H1 (cell line): ENCODE results near the gene RXRA. TPM values are rescaled to one million over a fixed set of nuclear protein-coding genes. Genes with fewer than 3 reads are reported as not detected.

ENCODE experiments used
- CTCF ChIA-PET: fragments of 300-600 bp; sonication (Branson Sonifier 250); formaldehyde crosslinking; loops from one replicate; lab custom pipeline; 2021; ENCODE audit not compliant: partially characterized antibody; lab: Charles Lee
- POLR2A ChIA-PET: fragments of 300-600 bp; sonication (Branson Sonifier 250); formaldehyde crosslinking; loops from one replicate; lab custom pipeline; 2021; ENCODE audit warnings: inconsistent platforms; ENCODE audit not compliant: partially characterized antibody; lab: Charles Lee
- DNase-seq, 2 experiments: peaks; one replicate each; pipeline versions ENCODE4 v3.0.0 to v3.0.0-alpha.2; 2010 to 2022; ENCODE audit warnings: low spot score in 2 of 2, low read depth in 1 of 2, mixed read lengths in 1 of 2
- FAIRE-seq: peaks from 2 replicates; lab custom pipeline; 2011; peaks lifted over from hg19 to GRCh38; lab: Jason Lieb, UNC
- H2AFZ ChIP-seq: 2 replicates; pipeline ENCODE4 v1.8.1; 2012; ENCODE audit warnings: low read length, inconsistent platforms
- H2AK5ac ChIP-seq: 2 replicates; pipeline ENCODE4 v1.6.1; 2013; ENCODE audit warnings: low read depth, low read length
- H2BK120ac ChIP-seq: replicated peaks from 2 replicates; pipeline ENCODE3; 2013; ENCODE audit warnings: low read depth, low read length, inconsistent platforms
- H2BK12ac ChIP-seq: 2 replicates; pipeline ENCODE4 v1.6.1; 2013; ENCODE audit warnings: low read depth, low read length
- H2BK15ac ChIP-seq: 2 replicates; pipeline ENCODE4 v1.6.1; 2013; ENCODE audit warnings: low read length
- H2BK20ac ChIP-seq: 2 replicates; pipeline ENCODE4 v1.6.1; 2013; ENCODE audit warnings: low read length
- H2BK5ac ChIP-seq: 2 replicates; pipeline ENCODE4 v1.6.1; 2013; ENCODE audit warnings: low read depth, low read length
- H3K14ac ChIP-seq: 2 replicates; pipeline ENCODE4 v1.6.1; 2013; ENCODE audit warnings: inconsistent platforms; ENCODE audit not compliant: insufficient read length
- H3K18ac ChIP-seq: 2 replicates; pipeline ENCODE4 v1.6.1; 2013; ENCODE audit warnings: low read length; ENCODE audit errors: extremely low read depth
- H3K23ac ChIP-seq: 2 replicates; pipeline ENCODE4 v1.6.1; 2013; ENCODE audit warnings: inconsistent platforms; ENCODE audit not compliant: insufficient read length
- H3K23me2 ChIP-seq: 2 replicates; pipeline ENCODE4 v1.6.1; 2013; ENCODE audit warnings: low read depth, low read length
- H3K27ac ChIP-seq: 2 replicates; pipeline ENCODE4 v1.6.1; 2011; ENCODE audit warnings: low read depth, low read length, inconsistent platforms
- H3K27me3 ChIP-seq, 4 experiments: replicated peaks in 1 of 4; 1 replicate in 1 of 4; 2 replicates in 3 of 4; pipeline versions ENCODE4 v1.6.1 to v1.8.1; 2011 to 2013; ENCODE audit warnings: low read length in 3 of 4, mild to moderate bottlenecking in 3 of 4, inconsistent platforms in 2 of 4, mixed read lengths in 2 of 4, moderate library complexity in 1 of 4; ENCODE audit not compliant: control insufficient read depth in 3 of 4, insufficient read depth in 3 of 4; ENCODE audit errors: extremely low read depth in 1 of 4
- H3K36me3 ChIP-seq, 4 experiments: 2 replicates each; pipeline versions ENCODE4 v1.6.1 to v1.8.1; 2011 to 2013; ENCODE audit warnings: mild to moderate bottlenecking in 4 of 4, low read length in 3 of 4, moderate library complexity in 2 of 4, control low read depth in 1 of 4, inconsistent platforms in 1 of 4; ENCODE audit not compliant: insufficient read depth in 4 of 4, control insufficient read depth in 2 of 4
- H3K4ac ChIP-seq: replicated peaks from 2 replicates; pipeline ENCODE3; 2013; ENCODE audit warnings: low read length, low read depth, mixed read lengths, inconsistent platforms; ENCODE audit not compliant: insufficient read length
- H3K4me1 ChIP-seq, 4 experiments: replicated peaks in 1 of 4; 1 replicate in 1 of 4; 2 replicates in 3 of 4; pipeline versions ENCODE4 v1.6.1 to v1.8.1; 2011 to 2013; ENCODE audit warnings: low read length in 3 of 4, inconsistent platforms in 2 of 4, mixed read lengths in 1 of 4; ENCODE audit not compliant: insufficient read depth in 4 of 4, control insufficient read depth in 3 of 4
- H3K4me2 ChIP-seq, 2 experiments: 2 replicates each; pipeline versions ENCODE4 v1.6.1 to v1.8.1; 2011 to 2013; ENCODE audit warnings: low read depth in 2 of 2, low read length in 2 of 2, control low read depth in 1 of 2, inconsistent platforms in 1 of 2, mild to moderate bottlenecking in 1 of 2; ENCODE audit not compliant: insufficient read depth in 1 of 2
- H3K4me3 ChIP-seq, 4 experiments: fragments of 200-600, 300-600 bp in 1 of 4; sonication (generic), shearing (Covaris generic), sonication (Bioruptor Twin) in 1 of 4; 2 replicates each; pipeline versions ENCODE4 v1.5.1 to v1.8.1; 2011 to 2016; ENCODE audit warnings: low read length in 4 of 4, low read depth in 3 of 4, control low read depth in 2 of 4, inconsistent platforms in 2 of 4, mild to moderate bottlenecking in 2 of 4, mixed read lengths in 1 of 4, moderate library complexity in 1 of 4; ENCODE audit not compliant: insufficient read depth in 2 of 4; ENCODE audit errors: extremely low read depth in 1 of 4
- H3K56ac ChIP-seq: replicated peaks from 2 replicates; pipeline ENCODE3; 2013; ENCODE audit warnings: low read depth, mild to moderate bottlenecking, mixed read lengths, low read length, inconsistent platforms; ENCODE audit not compliant: insufficient read length
- H3K79me1 ChIP-seq: 2 replicates; pipeline ENCODE4 v1.6.1; 2013; ENCODE audit warnings: low read depth, low read length, control low read depth
- H3K79me2 ChIP-seq, 2 experiments: 2 replicates each; pipeline versions ENCODE4 v1.6.1 to v1.8.1; 2012 to 2013; ENCODE audit warnings: low read length in 2 of 2, mild to moderate bottlenecking in 2 of 2, inconsistent platforms in 1 of 2; ENCODE audit not compliant: insufficient read depth in 2 of 2, control insufficient read depth in 1 of 2
- H3K9ac ChIP-seq, 4 experiments: replicated peaks in 1 of 4; 1 replicate in 1 of 4; 2 replicates in 3 of 4; pipeline versions ENCODE4 v1.6.1 to v1.8.1; 2011 to 2013; ENCODE audit warnings: low read depth in 3 of 4, low read length in 3 of 4, control low read depth in 2 of 4, mild to moderate bottlenecking in 2 of 4, moderate library complexity in 2 of 4, inconsistent platforms in 1 of 4; ENCODE audit errors: extremely low read depth in 1 of 4
- H3K9me3 ChIP-seq, 2 experiments: 2 replicates each; pipeline versions ENCODE4 v1.6.1 to v1.8.1; 2012 to 2013; ENCODE audit warnings: mild to moderate bottlenecking in 2 of 2, moderate library complexity in 2 of 2, control low read depth in 1 of 2, inconsistent platforms in 1 of 2, low read depth in 1 of 2, low read length in 1 of 2, mixed read lengths in 1 of 2; ENCODE audit not compliant: insufficient read depth in 2 of 2
- H4K20me1 ChIP-seq, 2 experiments: replicated peaks in 1 of 2; 2 replicates each; pipeline versions ENCODE3 to v1.8.1; 2011 to 2013; ENCODE audit warnings: inconsistent platforms in 2 of 2, low read length in 2 of 2, mild to moderate bottlenecking in 1 of 2; ENCODE audit not compliant: insufficient read depth in 2 of 2, control insufficient read depth in 1 of 2
- H4K5ac ChIP-seq: 2 replicates; pipeline ENCODE4 v1.6.1; 2013; ENCODE audit warnings: low read length, low read depth, mixed read lengths, inconsistent platforms; ENCODE audit not compliant: insufficient read length
- H4K8ac ChIP-seq: 2 replicates; pipeline ENCODE4 v1.8.0; 2013; ENCODE audit warnings: mild to moderate bottlenecking, moderate library complexity, low read length, inconsistent platforms; ENCODE audit not compliant: insufficient read depth; ENCODE audit errors: extremely low read depth
- H4K91ac ChIP-seq: replicated peaks from 2 replicates; pipeline ENCODE3; 2013; ENCODE audit warnings: low read length, mixed read lengths, inconsistent platforms; ENCODE audit not compliant: insufficient read length
- BACH1 ChIP-seq: IDR thresholded peaks from 2 replicates; pipeline ENCODE4 v1.6.1; 2012; ENCODE audit warnings: low read length, improper control_type of control experiment
- BCL11A ChIP-seq, 2 experiments: IDR thresholded peaks; one replicate each; pipeline ENCODE4 v1.6.1; 2011; ENCODE audit warnings: low read depth in 2 of 2, low read length in 2 of 2, mild to moderate bottlenecking in 2 of 2
- BRCA1 ChIP-seq: IDR thresholded peaks from 2 replicates; pipeline ENCODE4 v1.6.1; 2012; ENCODE audit warnings: low read depth, low read length, improper control_type of control experiment
- GABPA ChIP-seq: IDR thresholded peaks from 2 replicates; pipeline ENCODE4 v1.6.1; 2011; ENCODE audit warnings: mild to moderate bottlenecking, low read length, moderate library complexity, borderline replicate concordance; ENCODE audit not compliant: insufficient read depth
- HDAC6 ChIP-seq: IDR thresholded peaks from one replicate; pipeline ENCODE4 v1.7.1; 2012; ENCODE audit warnings: low read depth, mild to moderate bottlenecking, inconsistent platforms, low read length, moderate library complexity
- KDM5A ChIP-seq: fragments of 200-600 bp; IDR thresholded peaks from 2 replicates; pipeline ENCODE4 v1.7.1; 2012; ENCODE audit warnings: mild to moderate bottlenecking, low read length, inconsistent platforms, mixed read lengths
- RAD21 ChIP-seq, 2 experiments: IDR thresholded peaks in 1 of 2; conservative IDR thresholded peaks in 1 of 2; 2 replicates each; pipeline ENCODE4 v1.6.1; 2011; ENCODE audit warnings: low read depth in 2 of 2, low read length in 2 of 2, improper control_type of control experiment in 1 of 2, inconsistent platforms in 1 of 2, mild to moderate bottlenecking in 1 of 2, moderate library complexity in 1 of 2
- TCF12 ChIP-seq: IDR thresholded peaks from 2 replicates; pipeline ENCODE4 v1.6.1; 2011; ENCODE audit warnings: low read depth, mild to moderate bottlenecking, low read length
- WGBS, 2 experiments: shearing (Covaris generic) in 1 of 2; methylation state at CpG; one replicate each; pipeline versions ENCODE4 v1.1.6 to v1.1.7; 2013 to 2015; ENCODE audit warnings: low lambda C conversion rate in 2 of 2, mixed read lengths in 2 of 2, inconsistent platforms in 1 of 2, low coverage in 1 of 2, missing lambda C conversion rate in 1 of 2; ENCODE audit not compliant: insufficient replicate concordance in 2 of 2, insufficient coverage in 1 of 2, insufficient read length in 1 of 2; ENCODE audit errors: extremely low coverage in 1 of 2, missing lambda C conversion rate in 1 of 2; 5-methylcytosine and 5-hydroxymethylcytosine counted together
- polyA plus RNA-seq, 7 experiments: library from polyadenylated mRNA; depleted of rRNA in 3 of 7; stranded (reverse) in 5 of 7; unstranded in 2 of 7; fragments of >200 nt in 5 of 7; fragments of 200-250 nt in 2 of 7; gene quantifications; 1 replicate in 5 of 7; 2 replicates in 1 of 7; 4 replicates in 1 of 7; pipeline versions ENCODE4 v1.2.1 to v1.2.3, GENCODE V29; 2011 to 2013; ENCODE audit warnings: missing spikeins in 2 of 7, mixed read lengths in 2 of 7
- total RNA-seq: library from RNA; stranded (reverse); fragmentation: NEBNext Ultra II Directional; extraction: Animal tissue kit (Norgen Biotek cat#: 25700); gene quantifications from 2 replicates; pipeline ENCODE4 v1.2.1, GENCODE V29; 2021
- TF ChIP-seq, protein P1 (sequence below): IDR thresholded peaks from 2 replicates; pipeline ENCODE4 v1.6.1; 2012; ENCODE audit warnings: inconsistent platforms
- TF ChIP-seq, protein P2 (sequence below): IDR thresholded peaks from 2 replicates; pipeline ENCODE4 v1.6.1; 2012; ENCODE audit warnings: inconsistent platforms

The RXRA gene
- total and polyA plus RNA-seq, 2 of the 8 experiments (the other 6 are each of a cell fraction or from before 2014, with no cell fraction given) = 9.8 to 29.4 TPM

DNA sequence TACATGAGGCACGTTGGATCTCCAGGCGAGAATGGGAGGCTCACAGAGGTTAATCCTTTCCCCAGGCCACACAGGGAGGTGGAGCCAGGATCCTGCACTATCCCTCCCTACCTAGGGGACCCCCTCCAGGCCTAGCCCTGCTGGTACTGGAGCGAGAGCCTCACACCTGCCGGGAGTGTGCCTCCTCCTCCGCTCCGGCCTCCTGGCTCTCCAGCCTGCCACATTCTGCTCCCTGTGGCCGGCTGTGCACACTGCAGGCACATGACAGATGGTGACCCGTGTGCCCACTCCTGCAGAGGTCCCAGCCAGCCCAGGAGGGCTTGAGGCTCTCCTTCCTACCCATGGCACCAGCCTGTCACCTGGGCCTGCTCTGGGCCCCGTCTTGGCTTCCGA, 93.4 kb downstream of the RXRA start:
- Histone ChIP-seq H2AFZ (no peak overlapping the region), H2BK12ac (no peak overlapping the region), H3K4ac (no peak overlapping the region), H3K79me2 (no peaks in the 10 kb centered on the region), H3K56ac (no peak overlapping the region), H4K20me1 (peaks cover 4 to 6% of the 10 kb centered on the region in 2 experiments), H3K79me1 (no peaks in the 10 kb centered on the region), H3K14ac (no peak overlapping the region), H2AK5ac (no peak overlapping the region), H4K91ac (no peak overlapping the region), H3K18ac (no peak overlapping the region), H2BK20ac (no peak overlapping the region), H3K4me2 (no peak overlapping the region), H3K4me1 (peaks cover 0 to 3% (median 0%) of the 10 kb centered on the region in 4 experiments; a peak in 1 of 7 replicates), H2BK120ac (no peak overlapping the region), H3K4me3 (no peak overlapping the region), H4K5ac (no peak overlapping the region), H2BK15ac (no peak overlapping the region), H3K36me3 (peaks cover 0 to 6% (median 0%) of the 10 kb centered on the region in 4 experiments; a peak in 2 of 8 replicates), H3K27me3 (no peaks in the 10 kb centered on the region), H4K8ac (no peak overlapping the region), H3K9me3 (no peaks in the 10 kb centered on the region), H3K23ac (no peak overlapping the region), H2BK5ac (no peak overlapping the region), H3K23me2 (no peaks in the 10 kb centered on the region), H3K9ac (no peak overlapping the region), H3K27ac (no peak overlapping the region)
- DNase-seq (peak in 1 of 2 experiments; percentile 74), FAIRE-seq (no peak)
- POLR2A ChIA-PET = no interaction called here
- CTCF ChIA-PET = no interaction called here
- 63% methylated on average over 10 of the region's 10 CpGs; no CpG with 5 or more reads in 1 of the 2 experiments for WGBS, 2 experiments
- TF ChIP-seq GABPA = peak; percentile 72; the same call in 1 of the 2 replicates
- TF ChIP-seq HDAC6 = no peak
- TF ChIP-seq, protein P1, sequence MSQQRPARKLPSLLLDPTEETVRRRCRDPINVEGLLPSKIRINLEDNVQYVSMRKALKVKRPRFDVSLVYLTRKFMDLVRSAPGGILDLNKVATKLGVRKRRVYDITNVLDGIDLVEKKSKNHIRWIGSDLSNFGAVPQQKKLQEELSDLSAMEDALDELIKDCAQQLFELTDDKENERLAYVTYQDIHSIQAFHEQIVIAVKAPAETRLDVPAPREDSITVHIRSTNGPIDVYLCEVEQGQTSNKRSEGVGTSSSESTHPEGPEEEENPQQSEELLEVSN = peak; percentile 61
- peak; percentile 63 to 71 for TF ChIP-seq RAD21 (IDR thresholded peaks at IDR 0.05 in 1 of 2, conservative IDR thresholded peaks at IDR 0.05 in 1 of 2; ENCODE audit: low read depth in 2 of 2, low read length in 2 of 2)
- 0 out of 2 replicates have a peak, but pooled peaks have one; percentile 53 for TF ChIP-seq TCF12
- no peak for TF ChIP-seq KDM5A
- no peak for TF ChIP-seq BACH1
- no peak for TF ChIP-seq BRCA1
- TF ChIP-seq BCL11A (IDR thresholded peaks at IDR 0.05; ENCODE audit: low read depth in 2 of 2, low read length in 2 of 2) = no peak
- TF ChIP-seq, protein P2, sequence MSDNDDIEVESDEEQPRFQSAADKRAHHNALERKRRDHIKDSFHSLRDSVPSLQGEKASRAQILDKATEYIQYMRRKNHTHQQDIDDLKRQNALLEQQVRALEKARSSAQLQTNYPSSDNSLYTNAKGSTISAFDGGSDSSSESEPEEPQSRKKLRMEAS = peak; percentile 78
